Trophoblast cell (in vitro differentiated cells and primary cell): Measurements from ENCODE around the gene TAF6.
A peak's percentile ranks its signal among the peaks of the same experiment; 100 is the strongest.

Source experiments
- DNase-seq, 2 donors: peaks; one replicate each; pipeline ENCODE4 v3.0.0-alpha.2; 2016
- H2AFZ ChIP-seq: 2 replicates; pipeline ENCODE4 v1.6.1; 2013; ENCODE audit warnings: low read length, moderate library complexity, mild to moderate bottlenecking; ENCODE audit not compliant: insufficient read depth, poor library complexity
- H2AK5ac ChIP-seq: 2 replicates; pipeline ENCODE4 v1.6.1; 2013; ENCODE audit warnings: mild to moderate bottlenecking, low read length
- H2BK120ac ChIP-seq: 2 replicates; pipeline ENCODE4 v1.6.1; 2013; ENCODE audit warnings: low read length, mild to moderate bottlenecking, moderate library complexity; ENCODE audit not compliant: insufficient read depth, poor library complexity
- H2BK12ac ChIP-seq: 2 replicates; pipeline ENCODE4 v1.6.1; 2013; ENCODE audit warnings: mild to moderate bottlenecking, low read length, moderate library complexity
- H2BK5ac ChIP-seq: 2 replicates; pipeline ENCODE4 v1.6.1; 2013; ENCODE audit warnings: low read length, low read depth, moderate library complexity, mild to moderate bottlenecking; ENCODE audit not compliant: poor library complexity
- H3K14ac ChIP-seq: 2 replicates; pipeline ENCODE4 v1.6.1; 2013; ENCODE audit warnings: mild to moderate bottlenecking, low read length
- H3K18ac ChIP-seq: 2 replicates; pipeline ENCODE4 v1.6.1; 2013; ENCODE audit warnings: mild to moderate bottlenecking, low read length
- H3K23ac ChIP-seq: 2 replicates; pipeline ENCODE4 v1.6.1; 2013; ENCODE audit warnings: low read length
- H3K27ac ChIP-seq: 2 replicates; pipeline ENCODE4 v1.5.1; 2013; ENCODE audit warnings: low read depth, mild to moderate bottlenecking, inconsistent platforms, low read length, moderate library complexity
- H3K27me3 ChIP-seq: 2 replicates; pipeline ENCODE4 v1.6.1; 2013; ENCODE audit warnings: inconsistent platforms, mild to moderate bottlenecking, low read length, moderate library complexity; ENCODE audit not compliant: insufficient read depth
- H3K36me3 ChIP-seq, 2 experiments: 1 replicate in 1 of 2; 2 replicates in 1 of 2; pipeline ENCODE4 v1.6.1; 2013; ENCODE audit warnings: low read length in 2 of 2, mild to moderate bottlenecking in 2 of 2, moderate library complexity in 1 of 2; ENCODE audit not compliant: insufficient read depth in 2 of 2, control insufficient read depth in 1 of 2
- H3K4ac ChIP-seq: 2 replicates; pipeline ENCODE4 v1.6.1; 2013; ENCODE audit warnings: low read depth, mild to moderate bottlenecking, low read length, moderate library complexity
- H3K4me1 ChIP-seq, 2 experiments: 1 replicate in 1 of 2; 2 replicates in 1 of 2; pipeline ENCODE4 v1.6.1; 2013; ENCODE audit warnings: low read length in 2 of 2, mild to moderate bottlenecking in 2 of 2, moderate library complexity in 1 of 2; ENCODE audit not compliant: insufficient read depth in 2 of 2, control insufficient read depth in 1 of 2
- H3K4me2 ChIP-seq: 2 replicates; pipeline ENCODE4 v1.6.1; 2013; ENCODE audit warnings: inconsistent platforms, mild to moderate bottlenecking, low read length, moderate library complexity
- H3K4me3 ChIP-seq: 2 replicates; pipeline ENCODE4 v1.5.1; 2013; ENCODE audit warnings: mild to moderate bottlenecking, low read depth, low read length, inconsistent platforms
- H3K79me1 ChIP-seq: one replicate; pipeline ENCODE4 v1.6.1; 2013; ENCODE audit warnings: low read length
- H3K79me2 ChIP-seq: 2 replicates; pipeline ENCODE4 v1.6.1; 2013; ENCODE audit warnings: low read length, mild to moderate bottlenecking; ENCODE audit not compliant: control insufficient read depth, insufficient read depth, poor library complexity
- H3K9ac ChIP-seq: 2 replicates; pipeline ENCODE4 v1.6.1; 2013; ENCODE audit warnings: mild to moderate bottlenecking, low read length
- H3K9me3 ChIP-seq: 2 replicates; pipeline ENCODE4 v1.6.1; 2013; ENCODE audit warnings: low read depth, mild to moderate bottlenecking, control low read depth, inconsistent platforms, low read length; ENCODE audit not compliant: insufficient read depth
- H4K12ac ChIP-seq: 2 replicates; pipeline ENCODE4 v1.6.1; 2013; ENCODE audit warnings: low read depth, mild to moderate bottlenecking, low read length, moderate library complexity
- H4K8ac ChIP-seq: 2 replicates; pipeline ENCODE4 v1.6.1; 2013; ENCODE audit warnings: low read depth, mild to moderate bottlenecking, low read length, moderate library complexity
- H4K91ac ChIP-seq: one replicate; pipeline ENCODE4 v1.6.1; 2013; ENCODE audit warnings: low read depth, mild to moderate bottlenecking, low read length, moderate library complexity
- WGBS: extraction: QIAGEN DNeasy Blood & Tissue Kit; methylation state at CpG from one replicate; pipeline ENCODE4 v1.1.7; 2013; ENCODE audit warnings: missing lambda C conversion rate; ENCODE audit not compliant: insufficient read length, insufficient coverage; ENCODE audit errors: extremely low coverage; 5-methylcytosine and 5-hydroxymethylcytosine counted together

Gene TAF6

GRCh38 chr7:100152937-100153666 is 33.9 kb upstream of the TAF6 start:
- Histone ChIP-seq H2AFZ (no peak overlapping the region), H2BK5ac (no peak overlapping the region), H4K8ac (no peak overlapping the region), H3K4ac (no peak overlapping the region), H4K12ac (no peak overlapping the region), H3K4me1 (peaks cover 13 to 18% of the 10 kb centered on the region in 2 experiments), H3K14ac (no peak overlapping the region), H3K27ac (no peak overlapping the region), H2AK5ac (no peak overlapping the region), H3K9ac (no peak overlapping the region), H3K36me3 (peaks cover 36 to 41% of the 10 kb centered on the region in 2 experiments), H2BK12ac (no peak overlapping the region), H2BK120ac (no peak overlapping the region), H3K79me2 (peaks cover 6% of the 10 kb centered on the region), H3K4me3 (no peak overlapping the region), H3K4me2 (no peak overlapping the region), H3K23ac (no peak overlapping the region), H3K9me3 (peaks cover 4% of the 10 kb centered on the region), H3K27me3 (no peaks in the 10 kb centered on the region), H3K79me1 (peaks cover 8% of the 10 kb centered on the region), H3K18ac (no peak overlapping the region), H4K91ac (no peak overlapping the region)
- no peak for DNase-seq
- WGBS, result no CpG with 5 or more reads among the region's 18 CpGs

- H3K79me1 ChIP-seq, result peaks cover 6% of the 10 kb centered on the region
- no peaks in the 10 kb centered on the region for H3K27me3 ChIP-seq
- H3K9me3 ChIP-seq, result peaks cover 4% of the 10 kb centered on the region
- no peak overlapping the region for H2BK120ac ChIP-seq
- no peak overlapping the region for H3K4me2 ChIP-seq
- H2BK5ac ChIP-seq, result no peak overlapping the region
- H3K23ac ChIP-seq, result no peak overlapping the region
- no peak overlapping the region for H3K9ac ChIP-seq
- H3K36me3 ChIP-seq, result peaks cover 36 to 41% of the 10 kb centered on the region in 2 experiments
- peaks cover 6% of the 10 kb centered on the region for H3K79me2 ChIP-seq
- DNase-seq, result no peak
- no peak overlapping the region for H3K4ac ChIP-seq
- H3K4me3 ChIP-seq, result no peak overlapping the region
- H3K27ac ChIP-seq, result no peak overlapping the region
- H2BK12ac ChIP-seq, result no peak overlapping the region
- H3K18ac ChIP-seq, result no peak overlapping the region
- H4K8ac ChIP-seq, result no peak overlapping the region
- no peak overlapping the region for H4K12ac ChIP-seq
- H4K91ac ChIP-seq, result no peak overlapping the region
- H3K14ac ChIP-seq, result no peak overlapping the region
- no peak overlapping the region for H2AK5ac ChIP-seq
- H2AFZ ChIP-seq, result no peak overlapping the region
- peaks cover 11 to 14% of the 10 kb centered on the region in 2 experiments for H3K4me1 ChIP-seq
Observed at GRCh38 chr7:100152404-100152803, 33.2 kb upstream of the TAF6 start.

GRCh38 chr7:100148559-100149328 is 29.6 kb upstream of the TAF6 start, which contains the start of gene LAMTOR4:
LAMTOR4 (plus strand) TSS chr7:100148918; CDS start chr7:100148973, 55 bp downstream.
- Histone ChIP-seq H2BK5ac (peak within 1 kb of the TSS; percentile 49), H3K18ac (peak within 1 kb of the TSS; percentile 92), H4K8ac (peak within 1 kb of the TSS; percentile 97), H3K27me3 (no peaks in the 10 kb centered on the region), H2BK12ac (no peak within 1 kb of the TSS), H3K79me2 (peaks cover 6% of the 10 kb centered on the region), H3K4me1 (peaks cover 5% of the 10 kb centered on the region in 2 experiments), H3K4me3 (peak within 1 kb of the TSS; percentile 84), H2BK120ac (peak within 1 kb of the TSS; percentile 28), H3K14ac (peak within 1 kb of the TSS; percentile 83), H2AK5ac (peak within 1 kb of the TSS; percentile 18), H2AFZ (peak within 1 kb of the TSS; percentile 86), H3K4me2 (peak within 1 kb of the TSS; percentile 94), H4K12ac (peak within 1 kb of the TSS; percentile 78), H4K91ac (peak within 1 kb of the TSS; percentile 54), H3K9ac (peak within 1 kb of the TSS; percentile 93), H3K36me3 (peaks cover 6 to 9% of the 10 kb centered on the region in 2 experiments), H3K9me3 (no peaks in the 10 kb centered on the region), H3K23ac (no peak within 1 kb of the TSS), H3K4ac (peak within 1 kb of the TSS; percentile 66), H3K79me1 (peaks cover 6% of the 10 kb centered on the region), H3K27ac (peak within 1 kb of the TSS; percentile 14)
- no CpG with 5 or more reads among the region's 46 CpGs for WGBS
- peak; percentile 100 for DNase-seq

GRCh38 chr7:100148225-100148558 is 29.0 kb upstream of the TAF6 start:
- Histone ChIP-seq H3K4ac (peak overlapping the region; percentile 27), H3K4me2 (peak overlapping the region; percentile 57), H4K12ac (peak overlapping the region; percentile 78), H2AK5ac (no peak overlapping the region), H3K36me3 (peaks cover 1 to 3% of the 10 kb centered on the region in 2 experiments), H3K27ac (peak overlapping the region; percentile 14), H3K27me3 (no peaks in the 10 kb centered on the region), H3K79me2 (peaks cover 6% of the 10 kb centered on the region), H2AFZ (peak overlapping the region; percentile 86), H3K4me1 (peaks cover 5% of the 10 kb centered on the region in 2 experiments), H3K14ac (peak overlapping the region; percentile 42), H3K9me3 (no peaks in the 10 kb centered on the region), H4K91ac (no peak overlapping the region), H3K23ac (no peak overlapping the region), H3K79me1 (peaks cover 6% of the 10 kb centered on the region), H2BK120ac (no peak overlapping the region), H4K8ac (peak overlapping the region; percentile 97), H3K18ac (no peak overlapping the region), H2BK5ac (no peak overlapping the region), H2BK12ac (no peak overlapping the region), H3K9ac (no peak overlapping the region), H3K4me3 (no peak overlapping the region)
- DNase-seq, result no peak
- no CpG with 5 or more reads among the region's 14 CpGs for WGBS
